HL-60/S4 treated with retinoic acid at 250 ng/mL for 4 days and 3 days (cell line): ENCODE results near the gene DDX49.
"Not testable (repeated sequence)": the region's sequence is repeated elsewhere in the genome, so short reads cannot be mapped to it uniquely, and the experiment has no call there.

Source experiments
- in situ Hi-C: fragments of 300-500 bp; cut with MboI; formaldehyde crosslinking; loops from 2 replicates; pipeline ENCODE4 v1.7.0; 2022; ENCODE audit warnings: low sequenced_read_pairs

DDX49 gene

GRCh38 chr19:18941628-18942354 is 22.3 kb downstream of the DDX49 start:
- in situ Hi-C loops, result no loop called here

GRCh38 chr19:18942692-18943091 is 23.2 kb downstream of the DDX49 start:
- in situ Hi-C loops, result no loop called here

GRCh38 chr19:18943465-18943864 is 23.9 kb downstream of the DDX49 start:
- in situ Hi-C loops, result no loop called here

GRCh38 chr19:18945297-18945696 is 25.8 kb downstream of the DDX49 start:
- in situ Hi-C loops, result no loop called here

- in situ Hi-C loops, result no loop called here
Observed at GRCh38 chr19:18946335-18946734, 26.8 kb downstream of the DDX49 start.

- in situ Hi-C loops, result no loop called here
Observed at GRCh38 chr19:18946918-18947317, 27.4 kb downstream of the DDX49 start.

GRCh38 chr19:18948075-18948975 is 28.8 kb downstream of the DDX49 start:
- in situ Hi-C loops, result no loop called here

- in situ Hi-C loops, result no loop called here
Observed at GRCh38 chr19:18948976-18949356, 29.5 kb downstream of the DDX49 start.

GRCh38 chr19:18949858-18950257 is 30.3 kb downstream of the DDX49 start:
- in situ Hi-C loops, result no loop called here

- in situ Hi-C loops, result no loop called here
Observed at GRCh38 chr19:18951721-18952281, 32.3 kb downstream of the DDX49 start.

- in situ Hi-C loops, result not testable (repeated sequence)
Observed at GRCh38 chr19:18952364-18953003, 33.0 kb downstream of the DDX49 start.

- in situ Hi-C loops, result no loop called here
Observed at GRCh38 chr19:18954094-18954493, 34.6 kb downstream of the DDX49 start.

GRCh38 chr19:18955042-18955441 is 35.5 kb downstream of the DDX49 start:
- in situ Hi-C loops, result no loop called here

GRCh38 chr19:18960370-18960769 is 40.9 kb downstream of the DDX49 start:
- in situ Hi-C loops, result no loop called here

- in situ Hi-C loops, result no loop called here
Observed at GRCh38 chr19:18961767-18962620, 42.5 kb downstream of the DDX49 start.

- in situ Hi-C loops, result no loop called here
Observed at GRCh38 chr19:18964121-18964520, 44.6 kb downstream of the DDX49 start.

- in situ Hi-C loops, result no loop called here
Observed at GRCh38 chr19:18966307-18966706, 46.8 kb downstream of the DDX49 start.

GRCh38 chr19:18967358-18968146 is 48.0 kb downstream of the DDX49 start:
- in situ Hi-C loops, result no loop called here

GRCh38 chr19:18969931-18970659 is 50.6 kb downstream of the DDX49 start:
- in situ Hi-C loops, result no loop called here
